OCI-LY7 (cell line): ENCODE results near the gene UBE2C.

Experiments
- CTCF ChIP-seq: fragments of 200-600 bp; sonication (generic); conservative IDR thresholded peaks from 2 replicates; pipeline ENCODE4 v1.5.1; 2014; ENCODE audit warnings: mild to moderate bottlenecking, antibody characterized with exemption, low read length, moderate library complexity, mixed read lengths
- EZH2phosphoT487 ChIP-seq: fragments of 200-600 bp; sonication (generic); IDR thresholded peaks from 2 replicates; pipeline ENCODE4 v1.6.1; 2018; ENCODE audit warnings: low read depth, borderline replicate concordance, mild to moderate bottlenecking, mixed run types, antibody characterized with exemption, low read length, moderate library complexity, mixed read lengths

GRCh38 chr20:45813489-45813888 is 1.0 kb downstream of the UBE2C start:
- TF ChIP-seq CTCF: no peak
- no peak for TF ChIP-seq EZH2phosphoT487
